Upper lobe of right lung (tissue), 1 donor: Measurements from ENCODE around the gene PPP1R16B. TPM values are rescaled to one million over a fixed set of nuclear protein-coding genes. Genes with fewer than 3 reads are reported as not detected.

Experiments used
- ATAC-seq: fragments of 200-7000 bp; cut with Tn5 transposase; one replicate; pipeline ENCODE4 v1.9.1; 2020; ENCODE audit warnings: mild to moderate bottlenecking, moderate library complexity
- DNase-seq: peaks from one replicate; pipeline ENCODE4 v3.0.0-alpha.2; 2020
- H3K27ac ChIP-seq: fragments of 200-600 bp; one replicate; pipeline ENCODE4 v1.8.0; 2022
- H3K27me3 ChIP-seq: fragments of 200-600 bp; one replicate; pipeline ENCODE4 v1.8.0; 2022; ENCODE audit warnings: mild to moderate bottlenecking
- H3K36me3 ChIP-seq: fragments of 200-600 bp; one replicate; pipeline ENCODE4 v1.8.0; 2022
- H3K4me1 ChIP-seq: fragments of 200-600 bp; one replicate; pipeline ENCODE4 v1.8.0; 2022
- H3K4me3 ChIP-seq: fragments of 200-600 bp; one replicate; pipeline ENCODE4 v1.8.0; 2022; ENCODE audit warnings: mild to moderate bottlenecking
- H3K9me3 ChIP-seq: fragments of 200-600 bp; one replicate; pipeline ENCODE4 v1.8.0; 2022
- intact Hi-C: fragments of 100-400 bp; cut with DNase I; formaldehyde crosslinking; loops from one replicate; pipeline ENCODE4 v1.11.0; 2022
- total RNA-seq: library from RNA; stranded (reverse); fragmentation: NEBNext Ultra II Directional; extraction: Animal tissue kit (Norgen Biotek cat#: 25700); gene quantifications from one replicate; pipeline ENCODE4 v1.2.1, GENCODE V29; 2021
- TF ChIP-seq, protein P1 (sequence below): fragments of 200-600 bp; IDR thresholded peaks from one replicate; pipeline ENCODE4 v1.8.0; 2022; ENCODE audit warnings: antibody characterized with exemption
- donor health status: DM: no; HTN: yes; CAD: no; lungs with severe emphysema.

PPP1R16B gene
- total RNA-seq, 1 donor from 2014 or later: 22.1 TPM

DNA sequence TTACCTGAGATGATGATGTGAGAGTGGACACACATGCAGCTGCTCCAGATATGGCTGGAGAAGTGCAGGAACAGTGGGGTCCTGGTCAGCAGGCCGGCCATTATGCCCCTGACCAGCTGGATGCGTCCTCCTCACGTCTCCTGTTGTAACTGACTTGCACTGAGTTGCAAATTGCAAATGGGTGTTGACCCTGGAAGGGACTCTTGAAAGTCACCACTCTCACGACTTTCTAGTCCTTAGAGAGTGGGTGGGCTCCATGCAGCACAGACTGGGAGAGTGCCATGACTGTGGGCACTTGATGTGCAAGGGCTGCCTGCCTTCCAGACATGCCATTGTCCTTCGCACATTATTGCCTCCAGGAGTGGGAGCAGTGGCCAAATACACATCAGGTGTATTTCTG, 131.5 kb downstream of the PPP1R16B start:
- intact Hi-C loops: no loop called here
- Histone ChIP-seq H3K36me3 (no peaks in the 10 kb centered on the region), H3K27me3 (no peaks in the 10 kb centered on the region), H3K4me1 (no peaks in the 10 kb centered on the region), H3K27ac (no peak overlapping the region), H3K4me3 (no peak overlapping the region), H3K9me3 (no peaks in the 10 kb centered on the region)
- DNase-seq: no peak
- no peak for ATAC-seq
- TF ChIP-seq, protein P1, sequence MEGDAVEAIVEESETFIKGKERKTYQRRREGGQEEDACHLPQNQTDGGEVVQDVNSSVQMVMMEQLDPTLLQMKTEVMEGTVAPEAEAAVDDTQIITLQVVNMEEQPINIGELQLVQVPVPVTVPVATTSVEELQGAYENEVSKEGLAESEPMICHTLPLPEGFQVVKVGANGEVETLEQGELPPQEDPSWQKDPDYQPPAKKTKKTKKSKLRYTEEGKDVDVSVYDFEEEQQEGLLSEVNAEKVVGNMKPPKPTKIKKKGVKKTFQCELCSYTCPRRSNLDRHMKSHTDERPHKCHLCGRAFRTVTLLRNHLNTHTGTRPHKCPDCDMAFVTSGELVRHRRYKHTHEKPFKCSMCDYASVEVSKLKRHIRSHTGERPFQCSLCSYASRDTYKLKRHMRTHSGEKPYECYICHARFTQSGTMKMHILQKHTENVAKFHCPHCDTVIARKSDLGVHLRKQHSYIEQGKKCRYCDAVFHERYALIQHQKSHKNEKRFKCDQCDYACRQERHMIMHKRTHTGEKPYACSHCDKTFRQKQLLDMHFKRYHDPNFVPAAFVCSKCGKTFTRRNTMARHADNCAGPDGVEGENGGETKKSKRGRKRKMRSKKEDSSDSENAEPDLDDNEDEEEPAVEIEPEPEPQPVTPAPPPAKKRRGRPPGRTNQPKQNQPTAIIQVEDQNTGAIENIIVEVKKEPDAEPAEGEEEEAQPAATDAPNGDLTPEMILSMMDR: no peak

DNA sequence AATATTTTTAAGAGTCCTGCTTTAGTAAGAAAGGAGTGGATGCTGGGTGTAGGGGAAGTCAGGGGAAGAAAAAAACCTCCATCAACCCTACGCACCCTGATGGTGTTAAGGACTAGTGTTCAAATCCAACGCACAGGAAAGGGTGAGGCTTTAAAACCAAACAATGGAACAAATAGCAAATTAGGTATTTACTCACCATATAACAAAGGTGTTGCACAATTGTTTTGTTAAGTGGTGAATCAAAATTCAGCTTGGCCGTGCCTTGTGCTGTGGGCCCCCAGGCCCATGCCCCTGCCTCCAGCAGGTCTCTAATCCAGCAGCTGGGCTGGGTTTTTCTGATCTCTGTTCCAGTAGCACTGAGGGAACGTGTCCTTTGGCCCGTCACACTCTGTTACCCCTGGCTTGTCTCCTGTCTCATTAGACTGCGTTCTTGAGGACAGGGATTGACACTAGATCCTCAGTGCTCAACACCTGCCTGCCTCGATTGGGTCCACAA, 132.5 kb downstream of the PPP1R16B start:
- ATAC-seq (no peak), DNase-seq (no peak)
- H3K27ac ChIP-seq: no peak overlapping the region
- intact Hi-C loops: no loop called here
- H3K36me3 ChIP-seq: no peaks in the 10 kb centered on the region
- H3K4me1 ChIP-seq: no peaks in the 10 kb centered on the region
- TF ChIP-seq, protein P1: no peak
- no peaks in the 10 kb centered on the region for H3K27me3 ChIP-seq
- no peak overlapping the region for H3K4me3 ChIP-seq
- H3K9me3 ChIP-seq: no peaks in the 10 kb centered on the region

DNA sequence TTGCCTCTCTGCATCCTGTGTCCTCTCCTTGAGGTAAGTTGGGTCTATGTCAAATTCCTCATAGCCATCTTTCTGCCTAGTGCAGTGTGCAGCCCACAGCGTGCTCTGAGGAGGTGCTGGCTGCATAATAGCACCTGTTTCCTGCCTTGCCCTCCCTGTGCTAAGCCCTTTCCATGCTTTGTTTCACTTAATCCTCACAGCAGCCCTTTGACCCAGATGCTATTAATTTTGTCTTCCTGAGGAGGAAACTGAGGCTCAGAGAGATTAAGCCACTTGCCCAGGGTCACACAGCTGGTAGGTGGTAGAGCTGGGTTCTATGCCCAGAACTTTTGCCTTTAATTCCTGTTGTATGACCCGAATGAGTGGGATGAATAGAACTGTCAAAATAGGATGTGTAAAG, 134.2 kb downstream of the PPP1R16B start:
- TF ChIP-seq, protein P1: no peak
- no peak for ATAC-seq
- intact Hi-C loops: no loop called here
- no peaks in the 10 kb centered on the region for H3K9me3 ChIP-seq
- no peak for DNase-seq
- H3K36me3 ChIP-seq: no peaks in the 10 kb centered on the region
- H3K4me1 ChIP-seq: no peaks in the 10 kb centered on the region
- no peak overlapping the region for H3K4me3 ChIP-seq
- no peak overlapping the region for H3K27ac ChIP-seq
- H3K27me3 ChIP-seq: no peaks in the 10 kb centered on the region

DNA sequence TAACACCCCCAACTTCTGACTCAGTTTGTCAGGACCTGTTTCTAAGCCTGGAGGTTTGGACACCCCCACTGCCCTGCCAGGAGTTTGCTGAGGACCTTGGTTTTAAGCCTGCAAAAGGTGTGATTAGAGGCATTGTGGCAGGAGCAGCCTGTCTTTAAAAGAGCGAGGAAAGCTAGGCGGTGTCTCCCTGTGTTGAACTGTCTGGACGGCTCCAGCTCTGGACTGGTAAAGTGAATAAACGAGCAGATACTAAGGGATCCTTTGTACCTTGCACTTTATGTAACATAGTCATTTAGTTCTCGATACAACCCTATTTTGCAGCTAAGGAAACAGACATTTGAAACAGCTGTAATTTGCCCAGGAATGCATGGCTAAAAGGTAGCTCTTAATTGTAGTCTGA, 135.1 kb downstream of the PPP1R16B start:
- Histone ChIP-seq H3K27me3 (no peaks in the 10 kb centered on the region), H3K27ac (no peak overlapping the region), H3K4me3 (no peak overlapping the region), H3K9me3 (no peaks in the 10 kb centered on the region), H3K36me3 (no peaks in the 10 kb centered on the region), H3K4me1 (no peaks in the 10 kb centered on the region)
- intact Hi-C loops: no loop called here
- ATAC-seq (no peak), DNase-seq (no peak)
- TF ChIP-seq, protein P1: no peak

DNA sequence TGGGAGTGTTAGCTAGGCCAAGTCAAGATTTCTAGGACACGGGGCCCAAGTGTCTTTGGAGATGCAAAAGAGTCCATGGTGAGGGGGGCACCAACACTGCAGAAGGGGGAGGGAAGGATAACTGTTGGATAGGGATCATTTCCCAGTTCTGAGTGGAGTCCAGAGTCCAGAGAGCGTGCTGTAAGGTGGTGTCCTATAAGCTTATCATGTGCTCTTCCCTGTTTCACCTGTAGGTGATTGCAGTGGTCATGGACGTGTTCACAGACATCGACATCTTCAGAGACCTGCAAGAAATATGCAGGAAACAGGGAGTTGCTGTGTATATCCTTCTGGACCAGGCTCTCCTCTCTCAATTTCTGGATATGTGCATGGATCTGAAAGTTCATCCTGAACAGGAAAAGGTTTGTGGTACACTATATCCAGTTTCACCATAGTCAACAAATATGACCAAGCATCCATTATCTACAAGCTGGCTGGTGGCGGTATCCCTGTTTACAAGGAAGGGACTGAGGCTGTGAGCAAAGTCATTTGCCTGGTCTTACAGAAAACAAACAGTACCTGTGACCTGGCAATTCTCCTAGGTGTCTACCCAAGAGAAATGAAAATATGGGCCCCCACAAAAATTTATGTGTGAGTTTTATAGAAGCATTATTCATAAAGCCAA, 136.4 kb downstream of the PPP1R16B start:
- TF ChIP-seq, protein P1: no peak
- H3K4me1 ChIP-seq: no peaks in the 10 kb centered on the region
- ATAC-seq (no peak), DNase-seq (no peak)
- H3K4me3 ChIP-seq: no peak overlapping the region
- no peaks in the 10 kb centered on the region for H3K27me3 ChIP-seq
- H3K36me3 ChIP-seq: no peaks in the 10 kb centered on the region
- H3K27ac ChIP-seq: no peak overlapping the region
- intact Hi-C loops: no loop called here
- H3K9me3 ChIP-seq: no peaks in the 10 kb centered on the region
